IPS-15b (cell line): ENCODE results near the gene CPZ.

Source experiments
- H3K27me3 ChIP-seq: one replicate; pipeline ENCODE4 v1.6.1; 2013; ENCODE audit warnings: low read length; ENCODE audit not compliant: control insufficient read depth, insufficient read depth
- H3K36me3 ChIP-seq: one replicate; pipeline ENCODE4 v1.6.1; 2013; ENCODE audit warnings: low read length; ENCODE audit not compliant: control insufficient read depth, insufficient read depth
- H3K4me1 ChIP-seq: one replicate; pipeline ENCODE4 v1.6.1; 2013; ENCODE audit warnings: mild to moderate bottlenecking, low read length; ENCODE audit not compliant: control insufficient read depth, insufficient read depth
- H3K4me3 ChIP-seq: one replicate; pipeline ENCODE4 v1.5.1; 2013; ENCODE audit warnings: low read depth, low read length
- H3K9ac ChIP-seq: one replicate; pipeline ENCODE4 v1.6.1; 2013; ENCODE audit warnings: low read depth, mild to moderate bottlenecking, low read length
- H3K9me3 ChIP-seq: one replicate; pipeline ENCODE4 v1.6.1; 2013; ENCODE audit warnings: mild to moderate bottlenecking, low read length; ENCODE audit not compliant: control insufficient read depth, insufficient read depth

The CPZ gene

DNA sequence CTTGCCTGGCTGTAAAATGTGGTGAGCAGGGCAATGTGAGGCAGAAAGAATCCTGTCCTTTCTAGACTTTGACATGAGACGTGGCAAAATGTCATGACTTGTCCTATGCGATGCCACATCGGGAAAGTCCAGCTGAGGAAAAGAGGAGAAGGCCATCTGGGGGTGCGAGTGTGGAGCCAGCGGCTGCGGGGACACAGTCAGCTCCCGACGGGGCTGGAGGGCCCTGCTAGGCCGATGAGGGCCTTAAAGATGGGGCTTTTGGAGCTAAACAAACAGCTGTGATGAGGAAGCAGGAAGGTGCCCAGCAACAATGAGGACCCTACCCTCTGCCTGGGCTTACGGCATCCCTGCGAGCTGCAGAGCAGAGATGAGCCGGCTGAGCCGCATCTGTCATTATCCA, 7.7 kb downstream of the CPZ start:
- Histone ChIP-seq H3K4me1 (no peaks in the 10 kb centered on the region), H3K9me3 (no peaks in the 10 kb centered on the region), H3K36me3 (peaks cover 29% of the 10 kb centered on the region), H3K9ac (no peak overlapping the region), H3K27me3 (no peaks in the 10 kb centered on the region), H3K4me3 (no peak overlapping the region)

DNA sequence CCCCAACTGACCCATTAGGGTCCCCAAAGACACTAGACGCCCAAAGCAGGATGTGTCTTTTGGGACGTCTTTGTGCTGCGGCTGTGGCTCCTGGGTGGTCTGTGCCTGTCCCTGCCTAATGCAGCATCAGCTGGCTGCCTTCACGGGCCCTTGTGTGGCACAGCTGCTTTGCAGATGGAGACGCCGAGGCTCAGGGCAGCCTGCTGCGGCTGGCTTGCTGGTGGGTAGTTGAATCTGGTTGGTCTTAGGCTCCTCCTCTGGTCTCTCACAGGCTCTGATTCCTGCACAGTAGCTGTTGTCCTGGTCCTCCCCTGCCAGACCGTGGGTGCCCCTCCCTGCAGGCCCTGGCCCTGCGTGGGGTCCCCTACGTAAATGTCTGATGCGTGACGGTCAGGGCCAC, 8.1 kb downstream of the CPZ start:
- Histone ChIP-seq H3K36me3 (peaks cover 29% of the 10 kb centered on the region), H3K27me3 (no peaks in the 10 kb centered on the region), H3K4me3 (no peak overlapping the region), H3K4me1 (no peaks in the 10 kb centered on the region), H3K9me3 (no peaks in the 10 kb centered on the region), H3K9ac (no peak overlapping the region)

DNA sequence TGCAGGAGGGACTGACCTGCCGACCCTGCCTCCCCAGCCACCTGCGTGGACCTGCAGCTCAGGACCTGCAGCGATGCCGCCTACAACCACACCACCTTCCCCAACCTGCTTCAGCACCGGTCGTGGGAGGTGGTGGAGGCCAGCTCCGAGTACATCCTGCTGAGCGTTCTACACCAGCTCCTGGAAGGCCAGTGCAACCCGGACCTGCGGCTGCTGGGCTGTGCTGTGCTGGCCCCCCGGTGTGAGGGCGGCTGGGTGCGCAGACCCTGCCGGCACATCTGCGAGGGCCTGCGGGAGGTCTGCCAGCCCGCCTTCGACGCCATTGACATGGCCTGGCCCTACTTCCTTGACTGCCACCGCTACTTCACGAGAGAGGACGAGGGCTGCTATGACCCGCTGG, 8.5 kb downstream of the CPZ start:
- H3K4me3 ChIP-seq: no peak overlapping the region
- no peaks in the 10 kb centered on the region for H3K9me3 ChIP-seq
- H3K36me3 ChIP-seq: peaks cover 32% of the 10 kb centered on the region
- H3K9ac ChIP-seq: no peak overlapping the region
- no peaks in the 10 kb centered on the region for H3K4me1 ChIP-seq
- H3K27me3 ChIP-seq: no peaks in the 10 kb centered on the region

DNA sequence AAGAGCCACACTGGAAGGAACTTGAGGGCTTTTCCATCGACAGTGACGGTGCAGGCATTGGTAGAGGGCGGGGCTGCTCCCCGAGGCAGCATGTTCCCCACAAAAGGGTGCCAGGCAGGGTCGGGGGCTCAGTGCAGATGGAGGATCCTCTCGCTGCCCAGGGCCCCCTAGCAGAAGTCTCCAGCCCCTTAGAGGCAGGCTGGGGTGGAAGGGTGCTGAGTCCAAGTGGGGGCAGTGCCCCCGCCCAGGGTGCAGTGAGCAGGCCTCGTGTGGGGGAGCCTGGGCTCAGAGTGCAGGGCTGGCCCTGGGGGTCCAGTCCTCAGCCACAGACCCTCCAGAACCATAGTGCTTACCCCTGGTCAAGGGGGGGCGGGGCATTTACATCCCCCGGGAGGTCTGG, 9.0 kb downstream of the CPZ start:
- no peak overlapping the region for H3K4me3 ChIP-seq
- H3K36me3 ChIP-seq: peaks cover 34% of the 10 kb centered on the region
- no peak overlapping the region for H3K9ac ChIP-seq
- H3K27me3 ChIP-seq: no peaks in the 10 kb centered on the region
- no peaks in the 10 kb centered on the region for H3K4me1 ChIP-seq
- no peaks in the 10 kb centered on the region for H3K9me3 ChIP-seq

DNA sequence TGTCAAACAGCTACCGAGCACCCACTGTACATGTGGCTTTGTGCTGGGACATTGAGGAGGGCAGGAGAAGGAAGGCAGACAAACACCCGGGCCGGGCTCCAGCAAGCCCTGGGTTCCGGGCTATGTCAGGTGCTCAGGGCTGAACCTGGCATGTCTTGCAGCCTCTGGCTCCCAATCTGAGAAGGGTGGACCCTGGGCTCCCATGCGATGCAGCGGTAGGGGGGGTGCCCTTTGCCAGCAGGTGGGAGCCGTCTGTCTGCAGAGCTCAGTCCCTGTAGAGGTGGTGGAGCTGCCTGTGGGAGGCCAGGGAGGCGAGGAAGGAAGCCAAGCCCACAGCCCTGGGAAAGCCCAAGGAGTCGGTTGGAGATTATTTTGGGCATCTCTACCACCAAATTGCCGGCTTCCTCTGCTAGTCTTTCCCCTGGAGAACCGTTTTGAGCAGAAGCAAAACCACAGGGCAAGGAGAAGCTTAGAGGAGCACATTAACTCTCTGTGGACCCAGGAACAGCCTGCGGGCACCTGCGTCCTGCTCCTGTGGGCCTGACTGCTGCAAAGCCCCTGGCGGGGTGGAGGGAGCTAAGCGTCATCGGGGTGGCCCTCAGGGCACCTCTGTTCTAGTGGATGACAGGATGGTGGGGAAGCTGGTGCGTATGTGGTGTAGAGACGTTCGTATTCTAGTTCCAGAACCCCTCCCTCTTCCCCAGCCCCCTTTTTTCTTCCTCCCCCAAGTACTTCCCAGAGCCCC, 10.3 kb downstream of the CPZ start:
- H3K9me3 ChIP-seq: no peaks in the 10 kb centered on the region
- H3K4me3 ChIP-seq: no peak overlapping the region
- H3K9ac ChIP-seq: peak overlapping the region; percentile 47
- no peaks in the 10 kb centered on the region for H3K4me1 ChIP-seq
- peaks cover 31% of the 10 kb centered on the region for H3K36me3 ChIP-seq
- no peaks in the 10 kb centered on the region for H3K27me3 ChIP-seq

DNA sequence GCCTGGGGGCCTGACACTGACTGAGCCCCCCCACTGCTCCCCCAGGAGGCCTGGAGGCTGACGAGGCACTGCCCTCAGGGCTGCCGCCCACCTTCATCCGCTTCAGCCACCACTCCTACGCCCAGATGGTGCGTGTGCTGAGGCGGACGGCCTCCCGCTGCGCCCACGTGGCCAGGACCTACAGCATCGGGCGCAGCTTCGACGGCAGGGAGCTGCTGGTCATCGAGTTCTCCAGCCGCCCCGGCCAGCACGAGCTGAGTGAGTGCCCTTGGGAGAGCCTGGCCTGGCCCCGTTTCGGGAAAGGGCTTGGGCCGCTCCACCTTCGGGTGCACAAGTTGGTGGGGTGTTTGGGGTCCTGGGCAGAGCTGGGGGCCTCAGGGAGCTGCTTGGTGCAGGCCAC, 11.4 kb downstream of the CPZ start:
- H3K27me3 ChIP-seq: no peaks in the 10 kb centered on the region
- H3K4me3 ChIP-seq: no peak overlapping the region
- no peaks in the 10 kb centered on the region for H3K9me3 ChIP-seq
- H3K36me3 ChIP-seq: peaks cover 32% of the 10 kb centered on the region
- no peak overlapping the region for H3K9ac ChIP-seq
- H3K4me1 ChIP-seq: no peaks in the 10 kb centered on the region

DNA sequence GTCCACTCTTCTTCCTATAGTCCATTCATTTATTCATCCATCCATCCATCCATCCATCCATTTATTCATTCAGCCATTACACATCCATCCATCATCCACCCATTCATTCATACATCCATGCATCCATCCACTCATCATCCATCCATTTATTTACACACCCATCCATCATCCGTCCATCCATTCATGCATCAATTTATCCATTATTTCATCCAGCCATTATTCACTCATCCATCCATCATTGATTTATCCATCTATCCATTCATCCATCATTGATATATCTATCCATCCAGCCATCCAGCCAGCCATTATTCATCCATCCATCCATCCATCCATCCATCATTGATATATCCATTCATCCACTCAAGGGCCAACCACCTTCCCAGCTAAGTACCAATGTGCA, 12.7 kb downstream of the CPZ start:
- H3K4me1 ChIP-seq: no peaks in the 10 kb centered on the region
- peaks cover 31% of the 10 kb centered on the region for H3K36me3 ChIP-seq
- H3K27me3 ChIP-seq: no peaks in the 10 kb centered on the region
- H3K9ac ChIP-seq: no peak overlapping the region
- no peak overlapping the region for H3K4me3 ChIP-seq
- H3K9me3 ChIP-seq: no peaks in the 10 kb centered on the region

DNA sequence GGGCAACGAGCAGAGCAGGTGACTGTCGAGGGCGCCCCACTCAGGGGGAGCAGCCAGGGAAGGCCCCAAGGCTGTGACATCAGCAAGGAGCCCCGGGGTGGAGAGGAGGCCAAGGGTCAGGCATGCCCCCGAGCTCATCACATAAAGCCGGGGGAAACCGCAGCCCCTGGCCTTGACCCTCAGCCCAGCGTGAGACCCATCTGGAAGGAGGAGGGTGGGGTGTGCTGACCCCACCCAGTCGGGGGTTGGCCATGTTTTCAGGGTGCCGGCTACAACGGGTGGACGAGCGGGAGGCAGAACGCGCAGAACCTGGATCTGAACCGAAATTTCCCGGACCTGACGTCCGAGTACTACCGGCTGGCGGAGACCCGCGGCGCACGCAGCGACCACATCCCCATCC, 13.9 kb downstream of the CPZ start:
- H3K9ac ChIP-seq: no peak overlapping the region
- no peaks in the 10 kb centered on the region for H3K4me1 ChIP-seq
- H3K4me3 ChIP-seq: no peak overlapping the region
- no peaks in the 10 kb centered on the region for H3K27me3 ChIP-seq
- no peaks in the 10 kb centered on the region for H3K9me3 ChIP-seq
- peaks cover 30% of the 10 kb centered on the region for H3K36me3 ChIP-seq

DNA sequence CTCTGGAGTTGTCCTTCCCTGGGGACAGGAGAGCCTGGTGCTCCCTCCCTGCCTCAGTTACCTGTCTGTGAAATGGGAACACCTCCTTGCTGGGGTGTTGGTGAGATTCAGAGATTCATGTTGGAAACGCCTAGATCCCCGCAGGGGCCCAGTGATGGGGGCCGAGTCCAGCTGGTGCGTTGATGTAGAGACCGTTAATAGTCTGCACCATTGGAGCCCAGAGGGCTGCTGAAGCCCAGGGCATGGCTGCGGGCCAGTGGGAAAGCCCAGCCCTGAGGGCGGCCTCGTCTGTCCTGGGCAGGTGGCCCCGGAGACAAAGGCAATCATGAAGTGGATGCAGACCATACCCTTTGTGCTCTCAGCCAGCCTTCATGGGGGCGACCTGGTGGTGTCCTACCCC, 14.4 kb downstream of the CPZ start:
- Histone ChIP-seq H3K27me3 (no peaks in the 10 kb centered on the region), H3K4me3 (no peak overlapping the region), H3K36me3 (peaks cover 30% of the 10 kb centered on the region)

DNA sequence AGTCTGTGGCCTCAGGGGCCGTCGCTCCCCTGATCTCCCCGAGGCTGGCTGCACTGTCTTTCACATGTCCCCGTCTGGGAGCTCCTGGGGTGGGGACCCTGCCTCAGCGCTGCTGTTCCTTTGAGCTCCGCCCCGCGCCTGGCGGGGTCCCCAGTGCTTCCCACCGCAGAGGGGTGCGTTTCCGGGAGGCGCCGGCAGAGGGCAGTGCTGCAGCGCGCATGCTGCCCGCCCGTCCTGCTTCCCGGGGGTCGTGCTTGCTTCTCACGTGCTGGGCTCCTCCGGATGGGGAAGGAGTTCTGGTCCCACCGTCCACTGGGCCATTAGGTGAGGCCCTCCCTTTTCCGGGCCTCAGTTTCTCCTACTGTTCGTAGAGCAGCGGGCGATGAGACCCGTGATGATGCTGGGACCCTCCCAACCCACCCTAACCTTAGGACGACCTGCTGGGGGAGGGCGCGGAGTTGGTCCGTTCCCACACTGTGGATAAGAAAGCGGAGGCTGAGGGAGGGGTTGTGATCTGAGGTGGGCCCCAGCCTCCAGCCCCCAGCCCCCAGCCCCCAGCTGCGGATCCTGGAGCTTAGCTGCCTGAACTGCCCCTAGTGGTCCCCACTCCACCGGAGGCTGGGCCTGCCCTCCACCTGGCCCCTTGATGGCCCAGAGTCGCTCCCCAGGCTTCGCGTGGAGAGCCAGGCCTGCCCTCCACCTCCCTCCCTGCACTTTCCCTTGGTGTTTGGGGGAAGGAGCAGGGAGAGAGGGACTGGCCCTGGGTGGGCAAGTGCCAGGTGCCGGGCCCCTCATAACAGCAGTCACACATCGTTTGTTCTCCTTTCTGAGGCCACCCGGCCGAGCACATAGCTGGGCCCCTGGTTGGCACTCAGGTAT, 15.3 kb downstream of the CPZ start:
- Histone ChIP-seq H3K4me3 (no peak overlapping the region), H3K4me1 (no peaks in the 10 kb centered on the region), H3K27me3 (no peaks in the 10 kb centered on the region), H3K9ac (no peak overlapping the region), H3K36me3 (peaks cover 30% of the 10 kb centered on the region), H3K9me3 (no peaks in the 10 kb centered on the region)

More for the DNA sequence above, 14.4 kb downstream of the CPZ start:
- H3K4me1 ChIP-seq: no peaks in the 10 kb centered on the region
- no peaks in the 10 kb centered on the region for H3K9me3 ChIP-seq
- no peak overlapping the region for H3K9ac ChIP-seq

DNA sequence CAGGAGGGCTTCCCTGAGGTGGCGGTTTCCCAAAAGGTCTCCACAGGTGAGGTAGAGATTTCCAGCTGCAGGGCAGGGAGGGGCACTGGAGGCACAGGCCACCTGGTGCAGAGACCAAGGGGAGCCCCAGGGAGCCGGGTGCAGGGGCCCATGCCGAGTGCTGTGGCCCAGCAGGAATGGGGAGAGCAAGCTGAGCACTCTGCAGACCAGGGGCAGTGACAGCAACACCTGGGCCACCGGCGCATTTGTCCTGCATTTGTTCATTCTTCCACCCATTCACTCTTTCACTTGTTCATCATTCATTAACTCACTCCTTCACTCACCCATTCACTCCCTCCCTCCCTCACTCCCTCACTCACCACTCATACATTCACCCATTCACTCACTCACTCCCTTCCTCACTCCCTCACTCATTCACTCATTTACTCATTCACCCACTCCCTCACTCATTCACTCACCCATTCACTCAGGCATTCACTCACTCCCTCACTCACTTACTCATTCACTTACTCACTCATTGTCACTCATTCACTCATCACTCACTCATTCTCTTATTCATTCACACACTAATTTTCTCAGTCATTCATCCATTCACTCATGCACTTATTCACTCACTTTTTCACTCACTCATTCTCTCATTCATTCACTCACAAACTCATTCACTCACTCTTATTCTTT, 16.3 kb downstream of the CPZ start:
- H3K9me3 ChIP-seq: no peaks in the 10 kb centered on the region
- no peak overlapping the region for H3K9ac ChIP-seq
- no peaks in the 10 kb centered on the region for H3K4me1 ChIP-seq
- H3K4me3 ChIP-seq: no peak overlapping the region
- H3K27me3 ChIP-seq: no peaks in the 10 kb centered on the region
- H3K36me3 ChIP-seq: peaks cover 25% of the 10 kb centered on the region
